GM18498 (cell line): ENCODE data around the gene PFN3.
"Not testable (repeated sequence)": the region's sequence is repeated elsewhere in the genome, so short reads cannot be mapped to it uniquely, and the experiment has no call there.

Experiments used
- ATAC-seq: cut with Tn5 transposase; IDR thresholded peaks from one replicate; pipeline ENCODE4 v1.9.1; 2021; ENCODE audit warnings: mild to moderate bottlenecking, moderate library complexity; ENCODE audit not compliant: unreplicated experiment

Gene PFN3

GRCh38 chr5:177425801-177426565 lies 25.5 kb upstream of the PFN3 start:
- ATAC-seq: peak; percentile 78

DNA sequence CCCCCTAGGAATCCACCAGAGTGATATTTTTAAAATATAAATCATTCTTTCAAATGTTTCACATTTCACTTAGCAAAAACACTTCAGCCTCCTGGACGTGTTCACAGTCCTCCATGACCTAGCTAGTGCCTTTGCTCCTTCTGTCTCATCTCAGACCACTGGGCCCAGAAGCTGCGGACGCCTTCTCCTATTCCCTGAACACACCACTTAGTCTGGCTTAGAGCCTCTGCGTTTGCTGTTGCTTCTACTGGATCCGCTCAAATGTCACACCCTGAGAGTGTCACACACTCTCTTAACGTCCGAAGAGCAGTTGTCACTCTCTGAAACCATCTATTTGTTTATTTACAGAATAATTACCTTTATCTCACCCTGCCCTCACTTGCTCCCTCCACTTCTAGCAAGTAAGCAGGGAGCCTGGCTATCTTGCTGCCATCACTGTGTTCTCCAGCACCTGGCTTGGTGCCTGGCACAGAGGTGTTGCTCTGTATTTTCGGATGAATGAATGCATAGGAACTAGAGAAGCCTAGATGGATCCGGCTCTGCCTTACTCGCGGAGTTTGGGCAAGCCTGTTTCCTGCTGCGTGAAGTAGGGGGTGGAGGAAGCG lies 24.8 kb upstream of the PFN3 start:
- ATAC-seq: no peak

GRCh38 chr5:177423671-177424070 lies 23.2 kb upstream of the PFN3 start:
- ATAC-seq: no peak

DNA sequence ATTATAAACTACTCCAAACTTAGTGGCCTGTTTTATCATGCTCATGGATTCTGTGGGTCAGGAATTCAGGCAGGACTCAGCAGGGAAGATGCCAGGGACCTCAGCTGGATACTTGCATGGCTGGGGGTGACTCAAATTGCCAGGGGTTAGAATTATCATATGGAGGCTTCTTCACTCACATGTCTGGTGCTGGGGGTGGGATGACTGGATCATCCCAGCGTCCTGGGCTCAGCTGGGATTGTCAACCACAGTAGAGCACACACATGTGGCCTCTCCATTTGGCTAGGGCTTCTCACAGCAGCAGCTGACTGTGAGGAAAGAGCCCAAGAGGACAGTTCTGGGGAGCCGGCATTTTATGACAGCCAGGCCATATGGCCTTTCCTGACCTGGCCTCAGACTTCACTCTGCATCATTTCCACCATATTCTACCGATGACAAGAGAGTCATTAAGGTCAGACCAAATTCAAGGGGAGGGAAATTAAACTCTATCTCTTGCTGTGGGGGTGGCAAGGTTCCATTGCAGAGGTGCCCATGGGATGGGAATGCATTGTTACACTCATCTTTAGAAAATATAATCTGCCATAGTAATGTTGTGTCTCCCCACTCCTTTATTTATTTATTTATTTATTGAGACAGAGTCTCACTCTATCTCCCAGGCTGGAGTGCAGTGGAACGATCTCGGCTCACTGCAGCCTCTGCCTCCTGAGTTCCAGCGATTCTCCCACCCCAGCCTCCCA lies 20.8 kb upstream of the PFN3 start:
- ATAC-seq: no peak

GRCh38 chr5:177420472-177420871 lies 20.0 kb upstream of the PFN3 start:
- ATAC-seq: not testable (repeated sequence)

- ATAC-seq: no peak
Measured at GRCh38 chr5:177419046-177419445, 18.6 kb upstream of the PFN3 start.

GRCh38 chr5:177417081-177417480 lies 16.6 kb upstream of the PFN3 start:
- ATAC-seq: not testable (repeated sequence)

GRCh38 chr5:177414481-177414880 lies 14.0 kb upstream of the PFN3 start:
- ATAC-seq: no peak

DNA sequence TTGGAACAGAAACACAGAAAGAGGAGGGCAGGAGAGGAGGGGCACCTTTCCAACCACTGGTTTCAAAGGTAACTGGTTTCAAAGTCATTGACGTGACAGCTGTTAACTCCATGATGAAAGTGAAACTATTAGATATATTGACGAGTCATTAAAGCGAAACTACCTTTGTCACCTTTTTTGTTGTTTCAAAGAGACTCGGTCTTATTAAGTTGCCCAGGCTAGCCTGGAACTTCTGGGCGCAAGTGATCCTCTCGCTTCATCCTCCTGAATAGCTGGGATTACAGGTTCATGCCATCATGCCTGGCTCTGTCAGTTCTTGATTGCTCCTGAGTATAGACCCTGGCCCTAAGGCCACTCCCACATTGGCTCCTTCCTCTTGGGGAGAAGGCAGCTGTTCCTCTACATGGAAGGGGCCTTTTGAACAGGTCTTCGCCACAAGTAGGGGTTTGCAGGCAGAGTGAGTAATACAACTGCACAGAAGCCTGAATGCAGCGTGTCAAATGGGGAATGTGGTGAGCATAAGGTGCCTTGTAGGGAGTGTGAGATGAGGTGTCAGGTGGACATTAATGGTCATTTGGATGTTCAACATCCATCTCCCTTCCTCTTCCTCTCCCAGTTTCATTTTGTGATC lies 12.3 kb upstream of the PFN3 start:
- peak; percentile 71 for ATAC-seq

DNA sequence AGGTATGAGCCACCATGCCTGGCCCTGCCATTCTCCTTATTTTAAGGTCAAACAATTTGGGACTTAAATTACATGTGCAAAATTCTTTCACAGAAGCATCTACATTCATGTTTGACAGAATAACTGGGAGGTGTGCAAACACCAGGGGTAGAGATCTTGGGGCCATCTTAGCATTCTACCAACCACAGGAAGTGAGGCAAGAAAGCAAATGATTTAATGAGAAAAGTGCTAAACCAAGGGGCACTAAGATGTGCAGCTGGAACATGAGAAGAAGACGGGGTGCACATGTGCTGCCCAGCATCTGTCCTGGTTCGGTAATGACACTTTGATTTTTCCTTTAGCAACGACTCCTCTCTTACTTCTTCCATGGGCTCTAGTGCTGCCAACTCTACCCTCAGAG lies 10.1 kb upstream of the PFN3 start:
- ATAC-seq: no peak

GRCh38 chr5:177409043-177409801 lies 8.8 kb upstream of the PFN3 start, which contains the start of gene F12:
F12 (minus strand) TSS chr5:177409564; CDS start chr5:177409527, 37 bp downstream.
- ATAC-seq: no peak

DNA sequence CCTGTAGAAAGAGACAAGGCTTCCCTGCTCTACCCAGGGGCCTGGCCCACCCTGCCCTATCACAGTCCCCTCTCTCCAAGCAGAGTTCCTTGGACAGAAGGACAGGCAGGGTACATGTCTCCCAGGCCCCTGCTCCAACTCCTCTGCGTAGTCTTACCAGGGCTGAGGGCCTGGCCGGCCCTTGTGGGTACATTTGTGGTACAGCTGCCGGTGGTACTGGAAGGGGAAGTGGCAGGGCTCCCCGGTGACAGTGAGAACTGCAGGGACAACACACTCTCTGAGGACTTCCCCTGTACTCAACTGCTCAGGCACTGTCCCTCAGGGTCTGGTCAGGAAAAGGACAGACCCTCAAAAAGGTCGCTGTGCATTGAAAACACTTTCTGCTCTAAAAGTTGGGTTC lies 5.3 kb upstream of the PFN3 start:
- ATAC-seq: no peak

GRCh38 chr5:177405312-177405711 lies 4.9 kb upstream of the PFN3 start:
- no peak for ATAC-seq

DNA sequence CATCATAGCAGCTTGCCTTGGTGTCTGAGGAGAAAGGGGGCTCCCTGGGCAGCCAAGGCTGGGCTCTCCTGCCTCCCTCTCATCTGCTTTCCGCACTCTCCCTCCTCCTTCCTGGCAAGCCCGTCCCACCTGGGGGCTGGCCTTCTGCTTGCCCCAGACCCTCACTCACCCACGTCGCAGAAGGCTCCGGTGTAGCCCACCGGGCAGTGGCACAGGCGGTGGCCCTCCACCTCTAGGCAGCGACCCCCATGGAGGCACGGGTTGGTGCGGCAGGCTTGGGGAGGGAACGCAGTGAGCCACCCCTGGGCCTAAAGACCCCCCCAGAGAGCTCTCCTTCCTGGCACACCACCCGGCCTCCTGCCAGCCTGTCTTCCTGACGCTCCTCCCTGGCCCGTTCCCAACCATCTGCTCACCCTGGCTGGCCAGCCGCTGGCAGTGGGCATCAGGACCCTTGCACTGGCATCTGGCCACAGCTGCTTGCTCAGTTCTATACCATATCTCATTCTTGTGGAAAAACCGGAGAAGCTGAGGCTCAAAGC lies 4.2 kb upstream of the PFN3 start:
- ATAC-seq: no peak

DNA sequence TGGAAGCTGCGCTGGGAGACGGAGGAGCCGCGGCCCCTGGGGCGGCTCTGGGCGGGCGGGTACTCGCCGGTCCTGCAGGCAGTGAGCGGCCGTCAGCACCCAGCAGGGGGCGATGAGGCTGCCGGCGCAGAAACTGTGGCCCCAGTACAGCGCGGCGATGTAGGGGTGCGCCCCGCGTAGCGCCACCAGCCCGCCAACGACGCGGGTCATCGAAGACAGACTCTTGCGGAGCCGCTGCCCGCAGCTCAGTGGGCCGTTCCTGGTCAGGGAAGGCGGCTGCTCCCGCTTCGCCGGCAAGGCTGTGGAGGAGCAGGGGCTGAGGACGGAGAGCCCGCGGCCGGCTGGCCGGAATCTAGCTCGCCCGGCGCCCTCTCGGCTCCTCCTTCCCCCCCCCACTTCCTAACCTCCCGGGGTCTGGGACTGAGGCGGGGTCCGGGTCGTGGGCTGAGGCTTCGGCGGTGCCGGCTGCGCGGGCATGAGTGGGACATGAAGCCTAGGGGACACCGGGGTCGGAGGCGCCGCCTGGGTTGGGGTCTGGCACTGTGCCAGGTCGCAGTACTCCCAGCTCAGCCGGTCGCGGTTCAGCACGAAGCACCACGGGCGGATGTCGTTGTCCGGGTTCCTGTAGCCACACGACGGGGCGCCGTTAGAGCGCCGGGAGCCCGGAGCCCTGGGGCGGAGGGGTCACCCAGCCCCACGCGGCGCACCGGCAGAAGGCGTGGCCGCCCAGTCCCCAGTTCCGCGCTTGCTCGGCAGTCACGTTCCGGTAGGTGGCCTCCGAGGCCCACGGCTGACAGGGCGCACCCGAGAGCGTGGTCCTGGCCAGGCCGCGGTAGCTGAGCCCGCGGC lies 3.6 kb upstream of the PFN3 start:
- ATAC-seq: peak; percentile 82

DNA sequence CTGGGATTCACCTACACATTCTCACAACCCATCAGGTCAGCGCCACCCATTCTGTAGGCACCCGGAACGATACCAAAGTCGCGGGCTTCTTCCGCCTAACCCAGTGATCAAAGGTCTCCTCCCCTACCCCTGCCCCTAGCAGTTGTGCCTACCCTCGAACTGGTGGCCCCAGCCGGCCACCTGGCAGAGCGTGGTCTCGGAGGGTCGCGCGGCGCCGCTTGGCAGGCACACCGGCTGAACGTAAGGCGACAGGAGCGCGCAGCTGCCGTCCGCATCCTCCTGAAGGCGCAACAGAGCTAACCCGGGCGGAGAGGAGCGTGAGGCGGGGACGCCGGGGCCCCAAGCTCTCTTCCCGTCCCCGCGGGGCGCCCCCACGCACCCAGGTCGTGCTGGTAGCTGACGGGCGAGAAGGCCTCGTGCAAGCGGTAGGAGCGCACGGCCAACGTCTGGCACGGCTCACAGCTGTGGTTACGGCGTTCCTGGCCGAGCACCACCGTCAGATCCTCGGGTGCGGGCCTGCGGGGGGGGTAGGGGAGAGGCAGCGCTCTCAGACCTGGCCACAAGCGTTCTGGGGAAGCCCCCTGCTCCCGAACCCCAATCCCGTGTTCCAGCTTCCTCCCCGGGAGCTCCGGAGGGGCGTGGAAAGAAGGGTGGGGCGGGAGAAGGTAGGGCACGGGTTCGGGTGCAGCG lies 2.8 kb upstream of the PFN3 start:
- peak; percentile 35 for ATAC-seq

GRCh38 chr5:177402271-177403043 lies 2.0 kb upstream of the PFN3 start:
- ATAC-seq: no peak

- no peak for ATAC-seq
Measured at GRCh38 chr5:177397875-177398390, 2.5 kb downstream of the PFN3 start.
